ENCODE data around the gene RICTOR. TPM values are rescaled to one million over a fixed set of nuclear protein-coding genes. Genes with fewer than 3 reads are reported as not detected.
"Not testable (repeated sequence)": the region's sequence is repeated elsewhere in the genome, so short reads cannot be mapped to it uniquely, and the experiment has no call there.

Gene RICTOR
- polyA plus RNA-seq, 1 donor from 2014 or later: 12.9 TPM

- Histone ChIP-seq H3K9ac (ENCODE audit: low read length) (no peak overlapping the region), H3F3A (ENCODE audit: insufficient read depth, low read length, poor library complexity, severe bottlenecking) (no peaks in the 10 kb centered on the region), H3K9me3 (ENCODE audit: low read length) (no peaks in the 10 kb centered on the region), H3K4me3 (ENCODE audit: low read length) (no peak overlapping the region), H3K9me2 (ENCODE audit: insufficient read depth, low read length) (no peaks in the 10 kb centered on the region), H2AFZ (ENCODE audit: low read depth, low read length) (no peak overlapping the region), H3K27ac (ENCODE audit: low read length) (no peak overlapping the region), H3K4me2 (ENCODE audit: low read length) (no peak overlapping the region), H3K36me3 (ENCODE audit: insufficient read depth, low read length) (no peaks in the 10 kb centered on the region), H3K27me3 (ENCODE audit: insufficient read depth, low read depth, low read length) (no peaks in the 10 kb centered on the region), H3K79me2 (replicated peaks; ENCODE audit: insufficient read depth, low read length) (no peaks in the 10 kb centered on the region), H4K20me1 (ENCODE audit: insufficient read depth) (no peaks in the 10 kb centered on the region)
- no peak for TF ChIP-seq EP300 (conservative IDR thresholded peaks at IDR 0.05; ENCODE audit: poor library complexity, severe bottlenecking)
- TF ChIP-seq REST (IDR thresholded peaks at IDR 0.05; ENCODE audit: borderline replicate concordance): no peak
- no peak for TF ChIP-seq CTCF (IDR thresholded peaks at IDR 0.05; ENCODE audit: poor library complexity, severe bottlenecking)
- TF ChIP-seq TAF1 (IDR thresholded peaks at IDR 0.05; ENCODE audit: low read depth): no peak
- TF ChIP-seq SMC3 (conservative IDR thresholded peaks at IDR 0.05; ENCODE audit: poor library complexity): no peak
Observed at GRCh38 chr5:39014561-39014960, 59.6 kb downstream of the RICTOR start.

- no peaks in the 10 kb centered on the region for H3F3A ChIP-seq (ENCODE audit: insufficient read depth, low read length, poor library complexity, severe bottlenecking)
- no peak for TF ChIP-seq RAD21 (conservative IDR thresholded peaks at IDR 0.05)
- no peak for TF ChIP-seq CTCF (IDR thresholded peaks at IDR 0.05; ENCODE audit: poor library complexity, severe bottlenecking)
- TF ChIP-seq POLR2AphosphoS5 (IDR thresholded peaks at IDR 0.05): no peak
- TF ChIP-seq MXI1 (conservative IDR thresholded peaks at IDR 0.05; ENCODE audit: poor library complexity, severe bottlenecking): no peak
- no peak for TF ChIP-seq TAF1 (IDR thresholded peaks at IDR 0.05; ENCODE audit: low read depth)
- no peak for TF ChIP-seq EP300 (conservative IDR thresholded peaks at IDR 0.05; ENCODE audit: poor library complexity, severe bottlenecking)
- TF ChIP-seq SMC3 (conservative IDR thresholded peaks at IDR 0.05; ENCODE audit: poor library complexity): no peak
- H3K4me3 ChIP-seq (ENCODE audit: low read length): no peak overlapping the region
- H4K20me1 ChIP-seq (ENCODE audit: insufficient read depth): no peaks in the 10 kb centered on the region
- H3K27me3 ChIP-seq (ENCODE audit: insufficient read depth, low read depth, low read length): no peaks in the 10 kb centered on the region
- no peaks in the 10 kb centered on the region for H3K9me2 ChIP-seq (ENCODE audit: insufficient read depth, low read length)
- H3K9ac ChIP-seq (ENCODE audit: low read length): no peak overlapping the region
- H3K9me3 ChIP-seq (ENCODE audit: low read length): no peaks in the 10 kb centered on the region
- H2AFZ ChIP-seq (ENCODE audit: low read depth, low read length): no peak overlapping the region
- no peaks in the 10 kb centered on the region for H3K79me2 ChIP-seq (replicated peaks; ENCODE audit: insufficient read depth, low read length)
- no peak overlapping the region for H3K27ac ChIP-seq (ENCODE audit: low read length)
- H3K36me3 ChIP-seq (ENCODE audit: insufficient read depth, low read length): no peaks in the 10 kb centered on the region
- no peak overlapping the region for H3K4me2 ChIP-seq (ENCODE audit: low read length)
Observed at GRCh38 chr5:39013938-39014337, 60.3 kb downstream of the RICTOR start.

GRCh38 chr5:39010958-39011357 lies 63.2 kb downstream of the RICTOR start:
- H3K4me2 ChIP-seq (ENCODE audit: low read length); H3K9ac ChIP-seq (ENCODE audit: low read length); H4K20me1 ChIP-seq (ENCODE audit: insufficient read depth); H3K27ac ChIP-seq (ENCODE audit: low read length); H3K9me2 ChIP-seq (ENCODE audit: insufficient read depth, low read length); H3K36me3 ChIP-seq (ENCODE audit: insufficient read depth, low read length); H3K9me3 ChIP-seq (ENCODE audit: low read length); H3F3A ChIP-seq (ENCODE audit: insufficient read depth, low read length, poor library complexity, severe bottlenecking); H3K27me3 ChIP-seq (ENCODE audit: insufficient read depth, low read depth, low read length); H2AFZ ChIP-seq (ENCODE audit: low read depth, low read length); H3K4me3 ChIP-seq (ENCODE audit: low read length); H3K79me2 ChIP-seq (replicated peaks; ENCODE audit: insufficient read depth, low read length): not testable (repeated sequence)

Data from neural cell (in vitro differentiated cells).